Spleen (tissue), 11 donors: ENCODE data around the gene TCEAL1. TPM values are rescaled to one million over a fixed set of nuclear protein-coding genes. Genes with fewer than 3 reads are reported as not detected.

Experiments used
- DNase-seq: peaks from one replicate; pipeline ENCODE4 v3.0.0-alpha.2; 2020
- H3K27ac ChIP-seq, 8 donors: fragments of 200-600 bp; sonication (generic) in 7 of 8; 1 replicate in 4 of 8; 2 replicates in 4 of 8; pipeline versions ENCODE4 v1.5.0 to v1.8.0; 2016 to 2021; ENCODE audit warnings: inconsistent platforms in 4 of 8, mild to moderate bottlenecking in 4 of 8, moderate library complexity in 1 of 8
- H3K27me3 ChIP-seq, 7 donors: fragments of 200-600 bp; sonication (generic) in 6 of 7; replicated peaks in 1 of 7; 1 replicate in 4 of 7; 2 replicates in 3 of 7; pipeline versions ENCODE4 v1.5.0 to v1.8.0; 2016 to 2021; ENCODE audit warnings: inconsistent platforms in 3 of 7, mild to moderate bottlenecking in 1 of 7
- H3K36me3 ChIP-seq, 6 donors: fragments of 200-600 bp; sonication (generic) in 5 of 6; 1 replicate in 4 of 6; 2 replicates in 2 of 6; pipeline versions ENCODE4 v1.5.0 to v1.8.0; 2016 to 2021; ENCODE audit warnings: inconsistent platforms in 2 of 6
- H3K4me1 ChIP-seq, 6 donors: fragments of 200-600 bp; sonication (generic) in 5 of 6; 1 replicate in 3 of 6; 2 replicates in 3 of 6; pipeline versions ENCODE4 v1.5.0 to v1.8.0; 2016 to 2021; ENCODE audit warnings: inconsistent platforms in 3 of 6
- H3K4me3 ChIP-seq, 8 donors: fragments of 200-600 bp; sonication (generic) in 7 of 8; 1 replicate in 4 of 8; 2 replicates in 4 of 8; pipeline versions ENCODE4 v1.5.0 to v1.8.0; 2016 to 2021; ENCODE audit warnings: inconsistent platforms in 4 of 8, mild to moderate bottlenecking in 4 of 8, moderate library complexity in 2 of 8
- H3K9me3 ChIP-seq, 8 donors: fragments of 200-600 bp; sonication (generic) in 7 of 8; 1 replicate in 4 of 8; 2 replicates in 4 of 8; pipeline versions ENCODE4 v1.5.0 to v1.8.0; 2016 to 2021; ENCODE audit warnings: inconsistent platforms in 4 of 8
- POLR2A ChIP-seq, 3 donors: fragments of 450-650 bp; IDR thresholded peaks; one replicate each; pipeline ENCODE4 v1.5.1; 2017; ENCODE audit warnings: antibody characterized with exemption in 3 of 3, mild to moderate bottlenecking in 1 of 3
- POLR2AphosphoS5 ChIP-seq, 3 donors: sonication (generic); formaldehyde crosslinking; IDR thresholded peaks; one replicate each; pipeline ENCODE4 v1.5.1; 2017; ENCODE audit warnings: antibody characterized with exemption in 3 of 3
- WGBS, 5 donors: extraction: QIAGEN DNeasy Blood & Tissue Kit in 3 of 5; methylation state at CpG; one replicate each; pipeline versions ENCODE4 v1.1.5 to v1.1.7; 2013 to 2018; 5-methylcytosine and 5-hydroxymethylcytosine counted together
- intact Hi-C: fragments of 100-400 bp; cut with DNase I; formaldehyde crosslinking; loops from one replicate; pipeline ENCODE4 v1.15.0; 2023; ENCODE audit warnings: low total_unique reads
- polyA plus RNA-seq, 3 donors: library from polyadenylated mRNA; stranded (reverse); fragments of 200-250 nt; gene quantifications; one replicate each; pipeline ENCODE4 v1.2.1, GENCODE V29; 2013
- total RNA-seq, 7 donors: library from RNA; depleted of rRNA in 3 of 7; stranded (reverse); fragments of >200 nt in 3 of 7; fragmentation: NEBNext Ultra II Directional in 4 of 7; extraction: Animal tissue kit (Norgen Biotek cat#: 25700) in 4 of 7; gene quantifications; one replicate each; pipeline versions ENCODE4 v1.1.0 to v1.2.1, GENCODE V29; 2016 to 2021
- TF ChIP-seq, protein P1 (sequence below), 11 experiments: fragments of 200-600 bp in 7 of 11; fragments of 450-650 bp in 4 of 11; sonication (generic) in 4 of 11; IDR thresholded peaks in 8 of 11; conservative IDR thresholded peaks in 3 of 11; 1 replicate in 7 of 11; 2 replicates in 4 of 11; pipeline versions ENCODE4 v1.4.0 to v1.8.0; 2016 to 2021; ENCODE audit warnings: antibody characterized with exemption in 11 of 11, inconsistent platforms in 4 of 11, mild to moderate bottlenecking in 1 of 11
- donor health status: healthy with polysubstance abuse.
- donor health status: DM: no; HTN: no; CAD: no; lungs with moderate emphysema.
- donor health status: DM: no; HTN: no; CAD: no.
- donor health status: Bipolar disorder and iron deficiency.
- donor health status: healthy.
- donor health status: DM: no; HTN: no; CAD: no.
- donor health status: DM: yes; HTN: yes; CAD: no.

Gene TCEAL1
- total and polyA plus RNA-seq, 10 donors = 14.8 to 71.5 (median 29.8) TPM

DNA sequence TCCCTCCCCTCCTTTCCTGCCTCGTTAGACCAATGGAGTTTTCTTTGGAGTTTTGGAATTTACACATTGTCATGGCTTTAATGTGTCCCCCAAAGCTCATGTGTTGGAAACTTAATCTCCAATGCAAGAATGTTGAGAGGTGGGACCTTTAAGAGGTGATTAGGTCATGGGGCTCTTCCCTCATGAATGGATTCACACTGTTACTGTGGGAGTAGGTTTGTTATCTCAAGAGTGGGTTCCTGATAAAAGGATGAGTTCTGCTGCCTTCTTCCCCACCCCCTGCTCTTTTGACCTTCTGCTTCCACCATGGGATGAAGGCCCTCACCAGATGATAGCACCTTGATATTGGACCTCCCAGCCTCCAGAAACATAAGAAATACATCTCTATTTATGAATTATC is 41.0 kb downstream of the TCEAL1 start:
- no peak for DNase-seq
- intact Hi-C loops = no loop called here
- 33 to 91% (median 71%) methylated on average over 1 of the region's 1 CpG for WGBS, 5 donors
- Histone ChIP-seq H3K9me3 (no peaks in the 10 kb centered on the region), H3K4me1 (no peaks in the 10 kb centered on the region), H3K27ac (no peak overlapping the region), H3K36me3 (peaks cover 0 to 5% (median 0%) of the 10 kb centered on the region in 6 donors), H3K4me3 (no peak overlapping the region), H3K27me3 (peaks cover 0 to under 1% (median 0%) of the 10 kb centered on the region in 7 donors)
- TF ChIP-seq, protein P1, sequence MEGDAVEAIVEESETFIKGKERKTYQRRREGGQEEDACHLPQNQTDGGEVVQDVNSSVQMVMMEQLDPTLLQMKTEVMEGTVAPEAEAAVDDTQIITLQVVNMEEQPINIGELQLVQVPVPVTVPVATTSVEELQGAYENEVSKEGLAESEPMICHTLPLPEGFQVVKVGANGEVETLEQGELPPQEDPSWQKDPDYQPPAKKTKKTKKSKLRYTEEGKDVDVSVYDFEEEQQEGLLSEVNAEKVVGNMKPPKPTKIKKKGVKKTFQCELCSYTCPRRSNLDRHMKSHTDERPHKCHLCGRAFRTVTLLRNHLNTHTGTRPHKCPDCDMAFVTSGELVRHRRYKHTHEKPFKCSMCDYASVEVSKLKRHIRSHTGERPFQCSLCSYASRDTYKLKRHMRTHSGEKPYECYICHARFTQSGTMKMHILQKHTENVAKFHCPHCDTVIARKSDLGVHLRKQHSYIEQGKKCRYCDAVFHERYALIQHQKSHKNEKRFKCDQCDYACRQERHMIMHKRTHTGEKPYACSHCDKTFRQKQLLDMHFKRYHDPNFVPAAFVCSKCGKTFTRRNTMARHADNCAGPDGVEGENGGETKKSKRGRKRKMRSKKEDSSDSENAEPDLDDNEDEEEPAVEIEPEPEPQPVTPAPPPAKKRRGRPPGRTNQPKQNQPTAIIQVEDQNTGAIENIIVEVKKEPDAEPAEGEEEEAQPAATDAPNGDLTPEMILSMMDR (IDR thresholded peaks at IDR 0.05 in 8 of 11, conservative IDR thresholded peaks at IDR 0.05 in 3 of 11) = no peak
- no peak for TF ChIP-seq POLR2A (IDR thresholded peaks at IDR 0.05)
- TF ChIP-seq POLR2AphosphoS5 (IDR thresholded peaks at IDR 0.05) = no peak

GRCh38 chrX:103674531-103675454 is 46.0 kb downstream of the TCEAL1 start:
- no peak overlapping the region for H3K4me3 ChIP-seq
- no peak for DNase-seq
- TF ChIP-seq POLR2A (IDR thresholded peaks at IDR 0.05) = no peak
- TF ChIP-seq, protein P1 (IDR thresholded peaks at IDR 0.05 in 8 of 11, conservative IDR thresholded peaks at IDR 0.05 in 3 of 11) = no peak
- TF ChIP-seq POLR2AphosphoS5 (IDR thresholded peaks at IDR 0.05) = peak in 1 of 3 donors; percentile 71
- H3K4me1 ChIP-seq = no peaks in the 10 kb centered on the region
- WGBS, 5 donors = 49 to 78% (median 71%) methylated on average over 8 of the region's 8 CpGs
- H3K27me3 ChIP-seq = no peaks in the 10 kb centered on the region
- H3K9me3 ChIP-seq = no peaks in the 10 kb centered on the region
- intact Hi-C loops = no loop called here
- H3K36me3 ChIP-seq = peaks cover 0 to 55% (median 17%) of the 10 kb centered on the region in 6 donors
- peak overlapping the region in 5 of 8 donors; percentile 36 to 55 (median 42) for H3K27ac ChIP-seq

GRCh38 chrX:103678199-103678993 is 49.6 kb downstream of the TCEAL1 start:
- H3K4me3 ChIP-seq = no peak overlapping the region
- intact Hi-C loops = no loop called here
- H3K36me3 ChIP-seq = peaks cover 0 to 91% (median 18%) of the 10 kb centered on the region in 6 donors
- no peak overlapping the region for H3K27ac ChIP-seq
- no peak for TF ChIP-seq POLR2AphosphoS5 (IDR thresholded peaks at IDR 0.05)
- TF ChIP-seq, protein P1 (IDR thresholded peaks at IDR 0.05 in 8 of 11, conservative IDR thresholded peaks at IDR 0.05 in 3 of 11) = no peak
- TF ChIP-seq POLR2A (IDR thresholded peaks at IDR 0.05) = no peak
- WGBS, 5 donors = 77 to 95% (median 90%) methylated on average over 5 of the region's 5 CpGs
- no peaks in the 10 kb centered on the region for H3K27me3 ChIP-seq
- no peaks in the 10 kb centered on the region for H3K4me1 ChIP-seq
- H3K9me3 ChIP-seq = no peaks in the 10 kb centered on the region
- no peak for DNase-seq

Other genes starting within 250 kb of the TCEAL1 start
- gene RAB40A, start 109.5 kb upstream of the TCEAL1 start, total RNA-seq = 1 to 10 TPM in 2 of 7 donors, under 1 TPM in 4, not detected in 1; 0.51 to 1.6 (median 0.77) TPM
- gene RAB40A, start 109.5 kb upstream of the TCEAL1 start, polyA plus RNA-seq = under 1 TPM; 0.12 to 0.35 (median 0.17) TPM
- gene TCEAL4, start 43.5 kb upstream of the TCEAL1 start, total RNA-seq = 10 to 100 TPM; 38.5 to 76.0 (median 63.1) TPM
- gene TCEAL4, start 43.5 kb upstream of the TCEAL1 start, polyA plus RNA-seq = 100 to 1,000 TPM in 2 of 3 donors, 10 to 100 TPM in 1; 96.4 to 157 (median 104) TPM
- 10 to 100 TPM; 16.1 to 30.0 (median 26.2) TPM for gene TCEAL3, start 21.0 kb upstream of the TCEAL1 start, total RNA-seq
- 10 to 100 TPM; 20.7 to 36.4 (median 21.1) TPM for gene TCEAL3, start 21.0 kb upstream of the TCEAL1 start, polyA plus RNA-seq
- 100 to 1,000 TPM; 136 to 222 (median 168) TPM for gene MORF4L2, start 57.7 kb downstream of the TCEAL1 start, total RNA-seq
- 100 to 1,000 TPM in 2 of 3 donors, 10 to 100 TPM in 1; 86.8 to 148 (median 107) TPM for gene MORF4L2, start 57.7 kb downstream of the TCEAL1 start, polyA plus RNA-seq
- not detected for gene TMEM31, start 81.9 kb downstream of the TCEAL1 start, total RNA-seq
- gene TMEM31, start 81.9 kb downstream of the TCEAL1 start, polyA plus RNA-seq = under 1 TPM in 2 of 3 donors, not detected in 1; 0.14 to 0.22 TPM
- under 1 TPM in 2 of 7 donors, not detected in 5; 0.17 to 0.39 TPM for gene PLP1, start 147.9 kb downstream of the TCEAL1 start, total RNA-seq
- 10 to 100 TPM in 1 of 3 donors, under 1 TPM in 2; 0.23 to 20.6 (median 0.54) TPM for gene PLP1, start 147.9 kb downstream of the TCEAL1 start, polyA plus RNA-seq
- 1 to 10 TPM in 1 of 7 donors, under 1 TPM in 6; 0.43 to 1.0 (median 0.92) TPM for gene RAB9B, start 203.3 kb downstream of the TCEAL1 start, total RNA-seq
- gene RAB9B, start 203.3 kb downstream of the TCEAL1 start, polyA plus RNA-seq = under 1 TPM; 0.46 to 0.51 (median 0.47) TPM